GM18861 (cell line): ENCODE results near the gene AKT2.

Source experiments
- ATAC-seq: cut with Tn5 transposase; IDR thresholded peaks from one replicate; pipeline ENCODE4 v1.9.1; 2021; ENCODE audit not compliant: unreplicated experiment

The AKT2 gene

GRCh38 chr19:40238775-40239174, 46.4 kb downstream of the AKT2 start:
- no peak for ATAC-seq

DNA sequence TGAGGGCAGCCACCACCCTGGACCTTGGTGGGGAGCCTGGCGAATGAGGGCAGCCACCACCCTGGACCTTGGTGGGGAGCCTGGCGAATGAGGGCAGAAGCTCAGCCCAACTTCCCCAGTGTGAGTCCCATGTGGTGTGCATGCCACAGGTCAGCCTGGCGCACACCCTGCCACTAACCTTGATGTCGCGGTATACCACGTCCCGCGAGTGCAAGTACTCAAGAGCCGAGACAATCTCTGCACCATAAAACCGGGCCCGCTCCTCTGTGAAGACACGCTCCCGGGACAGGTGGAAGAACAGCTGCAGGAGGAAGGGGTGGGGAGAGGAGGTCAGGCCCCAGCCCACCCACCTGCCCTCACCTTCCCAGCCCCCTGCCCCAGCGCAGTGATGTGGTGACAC, 47.4 kb downstream of the AKT2 start:
- no peak for ATAC-seq

DNA sequence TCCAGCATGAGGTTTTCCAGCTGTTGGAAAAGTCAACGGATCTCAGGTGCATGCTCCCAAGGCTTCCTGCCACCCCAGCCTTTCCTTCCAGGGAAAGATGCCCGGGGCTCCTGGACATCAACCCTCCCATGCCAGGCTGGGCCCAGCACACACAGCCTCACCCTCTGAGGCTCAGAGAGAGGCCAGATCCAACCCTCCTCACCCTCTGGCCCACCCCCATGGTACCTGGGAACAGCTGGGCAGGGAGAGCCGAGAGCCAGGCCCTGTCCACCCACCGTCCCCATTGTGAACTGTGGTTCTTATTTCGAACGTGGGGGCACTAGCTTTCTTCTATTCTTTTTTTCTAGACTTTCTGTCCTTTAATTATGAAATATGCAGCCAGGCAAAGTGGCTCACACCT, 48.8 kb downstream of the AKT2 start:
- no peak for ATAC-seq

- ATAC-seq, result no peak
Measured at GRCh38 chr19:40236026-40236355, 49.2 kb downstream of the AKT2 start.

- no peak for ATAC-seq
Measured at GRCh38 chr19:40235238-40236025, 49.7 kb downstream of the AKT2 start.

GRCh38 chr19:40234429-40235237, 50.5 kb downstream of the AKT2 start:
- ATAC-seq, result no peak

GRCh38 chr19:40233811-40234389, 51.2 kb downstream of the AKT2 start:
- ATAC-seq, result no peak

DNA sequence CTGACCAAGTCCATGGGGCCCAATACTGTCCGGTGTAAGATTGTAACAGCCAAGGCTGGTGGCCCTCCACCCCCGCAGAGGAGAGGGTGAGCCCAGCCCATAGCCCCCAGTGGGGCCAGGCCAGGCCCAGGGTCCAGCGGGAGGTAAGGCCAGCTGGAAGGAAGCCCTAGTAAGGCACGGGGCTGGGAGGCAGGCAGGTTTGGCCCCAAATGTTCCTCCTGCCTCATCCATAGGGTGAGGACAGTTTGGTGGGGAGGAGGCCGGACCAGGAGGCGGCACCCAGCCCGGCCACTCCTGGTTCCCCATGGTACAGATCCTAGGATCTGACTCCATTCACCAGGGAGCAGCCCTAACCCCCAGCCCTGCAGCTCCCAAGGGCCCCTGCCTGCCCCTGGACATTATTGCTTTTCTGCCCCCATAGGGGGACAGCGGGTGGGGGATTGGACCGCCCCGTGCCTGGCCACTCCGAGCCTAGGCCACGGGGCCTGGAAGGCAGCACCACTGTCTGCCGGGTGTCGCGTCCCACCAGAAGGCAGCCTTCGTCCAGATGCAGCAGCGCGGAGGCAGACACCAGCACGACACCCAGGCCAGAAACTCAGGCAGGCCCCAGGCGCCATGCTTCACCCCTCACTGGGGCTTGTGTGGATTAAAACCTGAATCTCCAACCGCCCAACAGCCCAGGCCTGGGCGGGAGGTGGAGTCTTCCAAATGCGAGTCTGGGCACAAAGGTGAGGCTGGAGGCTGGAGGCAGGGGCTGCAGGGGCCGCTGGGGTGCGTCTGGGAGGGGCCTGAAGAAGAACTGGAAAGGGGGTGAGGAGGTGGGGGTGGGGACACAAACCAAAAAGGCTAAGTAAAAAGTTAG, 52.0 kb downstream of the AKT2 start:
- no peak for ATAC-seq

GRCh38 chr19:40232479-40232878, 52.7 kb downstream of the AKT2 start:
- ATAC-seq, result no peak

DNA sequence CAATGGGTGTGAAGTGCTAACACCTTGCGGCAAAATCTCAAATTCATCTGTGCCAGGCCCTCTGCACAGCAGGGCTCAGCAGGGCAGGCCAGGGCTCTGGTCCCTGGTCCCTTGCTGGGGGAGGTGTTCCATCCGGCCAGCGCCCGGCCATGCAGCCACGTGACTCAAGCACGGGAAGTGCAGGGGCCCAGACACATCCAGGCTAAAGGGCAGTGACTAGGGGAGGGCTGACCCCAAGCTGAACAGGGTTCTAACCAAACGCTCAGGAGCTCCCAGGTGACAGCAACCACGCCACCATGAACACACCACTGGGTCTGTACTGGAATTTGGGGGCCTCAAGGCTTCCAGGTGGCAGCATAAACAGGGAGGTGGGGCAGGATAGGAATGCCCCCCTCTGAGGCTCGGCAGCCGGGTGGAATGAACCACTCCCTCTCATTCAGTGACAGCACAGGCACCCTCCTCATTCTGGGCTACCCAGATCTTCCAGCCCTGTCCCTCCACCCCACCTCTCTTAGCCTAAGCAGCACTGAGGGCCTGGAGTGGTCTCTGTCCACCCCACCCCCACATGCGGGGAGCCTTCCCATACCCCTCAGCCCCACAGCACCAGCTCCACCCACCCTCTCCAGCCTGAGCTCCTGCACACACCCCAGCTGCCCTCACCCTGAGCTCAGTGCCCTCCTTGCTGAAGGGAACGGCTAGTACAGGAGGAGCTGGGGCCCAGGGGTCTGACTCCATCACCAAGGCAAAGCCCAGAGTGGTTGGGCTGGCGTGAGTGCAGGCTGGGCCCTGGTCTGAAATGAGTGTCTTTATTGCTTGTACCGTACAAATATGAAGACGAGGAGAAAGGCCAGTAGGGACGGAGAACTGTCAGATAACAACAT, 53.4 kb downstream of the AKT2 start:
- ATAC-seq, result no peak

- no peak for ATAC-seq
Measured at GRCh38 chr19:40231057-40231456, 54.1 kb downstream of the AKT2 start.

DNA sequence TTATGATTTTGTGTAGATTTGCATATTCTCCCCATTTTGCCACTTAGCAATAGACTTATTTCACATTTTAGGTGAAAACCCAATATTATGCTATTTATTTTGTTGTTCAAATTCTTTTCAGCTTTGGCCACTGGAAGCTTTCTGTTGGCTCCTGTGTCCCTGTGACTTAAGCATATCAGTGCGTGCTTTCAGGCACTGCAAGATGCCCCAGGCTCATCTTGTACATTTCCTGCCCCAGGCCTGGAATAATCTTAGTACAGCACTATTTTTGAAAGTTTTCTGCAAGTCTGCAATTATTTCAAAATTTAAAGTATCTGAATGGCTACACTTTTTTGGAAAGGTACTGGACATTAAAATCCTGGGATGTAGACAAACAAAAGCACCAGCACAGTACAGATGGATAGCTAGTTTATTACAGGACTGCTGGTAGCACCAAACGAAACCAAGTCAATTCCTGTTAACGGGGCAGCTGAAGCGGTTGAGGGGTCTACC, 55.2 kb downstream of the AKT2 start:
- ATAC-seq, result no peak

DNA sequence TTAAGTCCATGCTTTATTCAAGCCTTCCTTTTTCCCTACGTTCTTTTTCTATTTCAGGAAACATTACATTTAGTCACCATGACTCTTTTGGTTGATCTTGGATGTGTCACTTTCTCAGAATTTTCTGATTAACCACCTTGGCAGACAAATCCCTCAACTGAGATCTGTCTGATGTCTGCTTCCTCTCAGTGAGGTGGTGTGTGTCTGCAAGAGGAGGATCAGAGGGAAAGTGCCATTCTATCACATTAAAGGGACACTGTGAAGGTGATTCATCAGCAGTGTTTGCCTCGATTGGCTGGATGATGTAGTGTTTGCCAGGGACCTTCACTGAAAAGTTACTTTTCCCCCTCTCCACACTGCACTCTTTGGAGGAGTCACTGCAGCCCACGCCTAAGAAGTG, 55.7 kb downstream of the AKT2 start:
- no peak for ATAC-seq

DNA sequence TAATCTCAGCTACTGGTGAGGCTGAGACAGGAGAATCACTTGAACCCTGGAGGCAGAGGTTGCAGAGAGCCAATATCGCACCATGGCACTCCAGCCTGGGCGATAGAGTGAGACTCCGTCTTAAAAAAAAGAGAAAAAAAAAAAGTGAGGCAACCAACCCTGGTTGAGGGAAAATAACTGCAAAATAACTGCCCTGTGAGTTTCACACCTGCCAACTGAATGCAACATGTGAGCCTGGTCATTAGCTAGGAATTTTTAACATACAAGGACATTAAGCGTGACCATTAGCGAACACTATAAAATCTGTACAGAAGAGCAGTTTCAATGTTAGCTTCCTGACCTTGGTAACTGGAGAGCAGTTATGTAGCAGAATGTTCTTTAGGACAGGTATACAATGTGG, 56.3 kb downstream of the AKT2 start:
- ATAC-seq, result no peak

DNA sequence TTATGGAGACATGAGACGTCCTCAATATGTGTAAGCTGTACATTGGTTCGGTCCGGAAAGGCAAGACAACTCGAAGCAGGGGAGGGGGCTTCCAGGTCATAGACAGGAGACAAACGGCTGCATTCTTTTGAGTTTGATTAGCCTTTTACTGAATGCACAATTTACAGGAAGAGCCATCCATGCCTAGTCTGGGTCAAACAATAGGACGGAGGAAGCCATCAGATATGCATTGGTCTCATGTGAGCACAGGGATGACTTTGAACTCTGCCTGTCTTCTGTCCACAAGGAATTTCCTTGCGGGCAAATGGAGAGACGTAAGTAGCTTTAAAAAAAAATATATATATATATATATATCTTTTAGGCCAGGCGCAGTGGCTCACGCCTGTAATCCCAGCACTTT, 56.8 kb downstream of the AKT2 start:
- no peak for ATAC-seq

DNA sequence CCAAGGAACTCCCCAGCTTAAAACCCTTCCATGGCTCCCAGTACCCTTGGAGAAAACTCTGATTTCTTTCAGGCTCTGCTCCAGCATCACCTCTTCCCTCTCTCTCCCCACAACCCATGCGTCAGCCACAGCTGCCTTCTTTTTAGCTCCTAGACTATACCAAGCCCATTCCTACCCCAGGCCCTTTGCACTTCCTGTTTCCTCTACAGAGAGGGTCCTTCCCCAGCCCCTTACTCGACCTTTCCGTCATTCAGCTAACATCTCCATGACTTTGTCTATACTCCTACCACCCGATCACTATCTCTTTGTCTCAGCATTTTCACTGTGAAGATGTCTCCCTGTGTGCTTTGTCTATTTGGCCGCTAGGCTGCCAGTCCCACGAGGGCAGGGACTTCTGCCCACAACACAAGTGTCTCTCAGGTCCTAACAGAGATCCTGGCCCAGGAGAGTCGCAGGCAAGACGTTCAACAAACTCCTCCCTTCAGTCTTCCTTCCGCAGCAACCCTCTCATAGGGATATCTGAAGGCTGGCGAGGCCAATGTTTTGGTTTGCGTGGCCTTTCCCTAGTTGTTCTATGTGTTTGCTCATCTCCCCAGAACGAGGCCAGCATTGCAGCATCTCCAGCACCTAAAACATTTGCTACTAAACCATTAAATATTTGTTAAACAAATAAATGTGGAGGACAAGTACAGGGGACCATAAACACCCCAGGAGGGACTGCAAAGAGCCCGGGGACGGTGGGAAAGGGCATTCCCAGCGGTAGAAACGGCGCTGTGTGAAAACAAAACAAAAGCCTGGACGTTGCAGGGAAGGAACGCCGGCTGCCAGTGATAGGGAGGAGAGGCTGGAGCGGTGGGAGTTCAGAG, 59.5 kb downstream of the AKT2 start:
- no peak for ATAC-seq

DNA sequence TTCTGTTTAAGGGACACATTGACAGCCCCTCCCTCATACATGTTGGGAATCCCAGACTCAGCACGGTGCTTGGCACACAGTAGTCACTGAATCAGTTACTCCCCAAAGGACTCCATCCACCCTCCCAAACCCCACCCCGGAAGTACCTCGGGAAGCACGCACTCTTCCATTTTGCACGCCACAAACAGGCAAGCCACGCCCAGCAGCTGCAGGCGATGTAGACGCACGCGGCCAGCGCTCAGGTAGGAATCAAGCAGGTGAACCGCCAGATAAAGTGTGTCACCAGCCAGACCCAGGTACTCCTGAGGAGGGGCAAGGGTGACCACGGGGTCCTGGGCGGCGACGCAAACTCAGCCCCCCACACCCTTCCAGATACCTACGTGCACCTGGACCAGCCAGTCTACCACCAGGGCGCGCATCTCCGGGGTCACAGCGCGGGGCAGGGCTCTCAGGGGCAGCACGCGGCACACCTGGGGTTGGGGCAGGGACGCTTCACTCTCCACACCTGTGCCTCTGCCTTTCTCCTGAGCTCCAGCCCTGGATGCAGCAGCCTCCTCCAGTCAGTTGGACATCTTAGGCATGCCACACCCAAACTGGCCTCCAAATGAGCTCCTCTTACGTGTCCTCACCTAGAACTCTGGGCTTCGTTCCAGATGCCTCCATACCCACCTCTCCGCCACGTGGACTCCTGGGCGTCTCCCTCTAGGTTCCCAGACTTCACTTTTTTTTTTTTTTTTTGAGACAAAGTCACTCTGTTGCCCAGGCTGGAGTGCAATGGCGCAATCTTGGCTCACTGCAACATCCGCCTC, 60.6 kb downstream of the AKT2 start:
- no peak for ATAC-seq

DNA sequence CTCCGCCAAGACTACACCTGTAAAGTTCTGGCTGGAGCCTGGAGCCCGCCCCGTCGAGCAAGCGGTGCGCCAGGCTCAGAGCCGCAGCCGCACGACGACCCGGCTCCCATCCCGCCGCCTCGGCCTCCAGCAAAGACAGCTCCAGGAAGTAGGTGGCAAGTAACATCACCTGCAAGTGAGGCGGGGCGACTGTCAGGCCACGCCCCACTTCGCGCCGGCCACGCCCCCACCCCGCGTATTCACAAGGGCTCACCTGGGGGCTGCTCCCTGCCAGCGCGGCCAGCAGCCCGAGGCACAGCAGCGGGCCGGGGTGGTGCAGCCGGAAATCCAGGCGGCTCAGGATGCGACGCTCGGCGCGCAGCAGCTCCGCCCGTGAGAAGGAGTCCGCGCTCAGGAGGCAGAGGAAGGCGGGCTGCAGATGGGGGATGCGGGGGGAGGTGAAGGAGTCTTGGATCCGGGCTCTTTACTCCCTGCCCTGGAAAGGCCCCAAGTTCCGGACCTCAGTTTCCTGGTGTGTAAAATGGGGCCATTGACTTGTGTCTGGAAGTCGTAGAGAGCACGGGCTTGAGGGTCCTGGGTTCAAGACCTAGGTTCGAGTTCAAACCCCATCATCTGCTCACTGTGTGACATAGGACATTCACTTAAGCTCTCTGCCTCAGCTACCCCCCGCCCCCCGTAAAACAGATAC, 61.9 kb downstream of the AKT2 start:
- ATAC-seq, result no peak
